Stimulated activated CD8-positive, alpha-beta memory T cell treated with anti-CD3 and anti-CD28 coated beads, Interleukin-12 subunit alpha, Interleukin-12 subunit beta, amount 100 ng/mL, for 1 hour (primary cell): Measurements from ENCODE around the gene NPIPB8.
"Not testable (repeated sequence)": the region's sequence is repeated elsewhere in the genome, so short reads cannot be mapped to it uniquely, and the experiment has no call there.

Experiments used
- DNase-seq: peaks from one replicate; pipeline ENCODE4 v3.0.0-alpha.2; 2020; ENCODE audit warnings: low read depth

NPIPB8 gene

GRCh38 chr16:28607116-28607623 lies 30.7 kb upstream of the NPIPB8 start:
- DNase-seq: no peak

GRCh38 chr16:28607681-28608495 lies 30.0 kb upstream of the NPIPB8 start:
- DNase-seq: not testable (repeated sequence)

GRCh38 chr16:28608496-28608808 lies 29.4 kb upstream of the NPIPB8 start:
- not testable (repeated sequence) for DNase-seq

- not testable (repeated sequence) for DNase-seq
Observed at GRCh38 chr16:28608867-28609596, 28.8 kb upstream of the NPIPB8 start.

GRCh38 chr16:28609631-28610594 lies 28.0 kb upstream of the NPIPB8 start, which contains the start of gene SULT1A1:
Gene SULT1A1, minus strand, starts transcription at chr16:28610044. Its CDS starts 1,189 bp downstream, at chr16:28608855.
- no peak for DNase-seq

- DNase-seq: no peak
Observed at GRCh38 chr16:28610595-28611191, 27.2 kb upstream of the NPIPB8 start.

- DNase-seq: not testable (repeated sequence)
Observed at GRCh38 chr16:28612359-28613280, 25.2 kb upstream of the NPIPB8 start.

GRCh38 chr16:28613912-28614311 lies 24.0 kb upstream of the NPIPB8 start:
- DNase-seq: not testable (repeated sequence)

- DNase-seq: not testable (repeated sequence)
Observed at GRCh38 chr16:28614561-28614960, 23.3 kb upstream of the NPIPB8 start.

- not testable (repeated sequence) for DNase-seq
Observed at GRCh38 chr16:28615486-28616223, 22.2 kb upstream of the NPIPB8 start.

- DNase-seq: not testable (repeated sequence)
Observed at GRCh38 chr16:28616224-28616577, 21.7 kb upstream of the NPIPB8 start.

GRCh38 chr16:28616636-28617035 lies 21.2 kb upstream of the NPIPB8 start:
- no peak for DNase-seq

GRCh38 chr16:28617874-28618273 lies 20.0 kb upstream of the NPIPB8 start:
- DNase-seq: no peak

- DNase-seq: not testable (repeated sequence)
Observed at GRCh38 chr16:28620316-28620715, 17.5 kb upstream of the NPIPB8 start.

- DNase-seq: no peak
Observed at GRCh38 chr16:28621481-28622155, 16.2 kb upstream of the NPIPB8 start.

- DNase-seq: not testable (repeated sequence)
Observed at GRCh38 chr16:28622532-28623171, 15.2 kb upstream of the NPIPB8 start.

- DNase-seq: peak; percentile 20
Observed at GRCh38 chr16:28623172-28623711, 14.6 kb upstream of the NPIPB8 start.

GRCh38 chr16:28630905-28631304 lies 7.0 kb upstream of the NPIPB8 start:
- DNase-seq: not testable (repeated sequence)
